NCI-H69 (cell line): Measurements from ENCODE around the gene PTGIS.

Experiments
- DNase-seq: peaks from one replicate; lab custom pipeline; 2025; lab: John Stamatoyannopoulos, UW

PTGIS gene

DNA sequence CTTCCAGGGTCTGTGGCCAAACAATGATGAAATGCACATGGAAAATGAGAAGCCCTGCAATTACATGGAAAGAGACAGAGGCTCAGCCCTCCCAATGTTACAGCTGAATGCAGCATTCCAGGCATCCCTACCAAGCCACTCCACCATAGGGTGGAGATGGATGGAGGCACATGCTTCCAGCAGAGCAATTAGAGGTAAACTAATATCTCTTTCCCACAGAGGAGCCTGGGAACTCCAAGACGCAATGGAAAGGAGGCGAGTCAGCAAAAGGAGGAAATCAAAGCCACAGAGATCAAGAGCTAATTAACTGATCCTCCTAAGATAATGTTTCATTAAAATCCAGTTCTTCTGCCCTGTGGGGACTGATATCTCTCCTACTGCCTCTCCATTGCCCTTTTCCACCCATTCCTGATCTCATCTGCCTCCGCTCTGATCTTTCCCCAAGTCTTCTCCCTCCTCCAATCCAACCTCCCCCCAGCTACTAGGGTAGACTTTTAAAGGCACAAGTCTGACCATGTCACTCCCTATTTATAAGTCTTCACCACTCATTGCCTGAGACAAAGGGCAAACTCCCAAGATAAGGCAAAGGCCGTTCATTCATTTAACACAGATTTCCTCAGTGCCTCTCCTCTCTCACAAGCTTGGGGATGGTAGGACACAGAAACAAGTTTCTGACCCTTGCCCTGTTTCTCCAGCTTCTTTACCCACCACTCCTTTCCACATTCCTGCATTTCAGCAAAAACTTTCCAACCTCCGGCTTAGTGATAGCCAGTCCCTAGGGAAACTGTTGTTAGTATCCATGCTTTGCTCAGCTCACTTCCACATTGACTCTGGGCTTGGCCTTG is 71.2 kb downstream of the PTGIS start:
- peak; percentile 47 for DNase-seq

GRCh38 chr20:49496043-49496442 is 71.9 kb downstream of the PTGIS start:
- DNase-seq, result no peak

DNA sequence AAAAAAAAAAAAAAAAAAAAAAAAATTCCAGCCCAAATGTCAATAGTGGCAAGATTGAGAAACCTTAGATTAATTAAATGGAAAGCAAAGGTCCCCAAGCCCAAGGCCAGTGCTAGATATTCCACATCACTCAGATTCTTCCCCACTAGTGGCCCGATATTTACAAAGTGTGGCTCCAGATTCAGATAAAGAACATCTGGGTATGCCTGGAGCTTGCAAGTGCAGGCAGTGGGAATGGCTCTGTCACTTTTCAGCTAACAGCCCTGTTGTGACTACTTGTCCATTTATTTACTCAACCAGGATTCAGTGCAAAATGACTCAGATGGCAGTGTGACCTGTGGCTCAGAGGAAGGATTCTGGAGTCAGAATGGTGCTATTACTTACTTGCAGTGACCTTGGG is 77.2 kb downstream of the PTGIS start:
- DNase-seq, result no peak

DNA sequence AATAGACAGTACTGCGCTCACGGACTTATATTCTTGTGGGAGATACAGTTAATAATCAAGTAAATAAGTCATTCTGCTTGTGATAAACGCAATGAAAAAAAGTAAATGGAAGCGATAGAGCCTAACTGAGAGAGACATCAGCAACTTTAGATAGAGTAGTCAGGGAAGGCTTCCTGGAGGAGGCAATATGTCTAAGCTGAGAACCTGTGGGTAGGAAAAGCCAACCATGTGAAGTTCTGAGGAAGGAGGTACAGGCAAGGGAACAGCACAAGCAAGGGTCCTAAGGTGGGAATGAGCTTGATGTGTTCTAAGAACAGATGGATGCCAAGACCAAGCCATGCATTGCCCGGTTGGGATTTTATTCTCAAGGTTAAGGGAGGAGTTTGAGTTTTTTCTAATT is 78.2 kb downstream of the PTGIS start:
- DNase-seq, result no peak

- DNase-seq, result no peak
Measured at GRCh38 chr20:49486064-49486463, 81.9 kb downstream of the PTGIS start.

DNA sequence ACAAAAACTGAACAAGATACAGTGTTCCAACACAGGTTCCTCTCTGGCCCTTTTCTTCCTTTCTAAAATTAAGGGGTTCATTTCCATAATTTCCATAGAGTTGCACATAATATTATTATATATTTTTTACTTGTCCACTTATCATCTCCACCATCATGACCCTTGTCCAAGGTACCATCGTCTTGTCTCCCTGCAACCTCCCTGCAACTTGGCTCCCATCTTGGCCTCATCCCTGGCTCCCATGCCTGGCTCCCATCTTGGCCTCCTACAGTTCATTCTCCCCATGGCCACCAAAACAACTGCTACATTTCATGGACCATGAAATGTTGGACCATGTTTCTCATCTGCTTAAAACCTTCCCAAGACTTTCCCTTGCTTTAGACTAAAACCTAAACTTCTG is 82.4 kb downstream of the PTGIS start:
- DNase-seq, result no peak

- DNase-seq, result peak; percentile 83
Measured at GRCh38 chr20:49484180-49485140, 83.5 kb downstream of the PTGIS start.

GRCh38 chr20:49483696-49484123 is 84.2 kb downstream of the PTGIS start:
- peak; percentile 35 for DNase-seq

DNA sequence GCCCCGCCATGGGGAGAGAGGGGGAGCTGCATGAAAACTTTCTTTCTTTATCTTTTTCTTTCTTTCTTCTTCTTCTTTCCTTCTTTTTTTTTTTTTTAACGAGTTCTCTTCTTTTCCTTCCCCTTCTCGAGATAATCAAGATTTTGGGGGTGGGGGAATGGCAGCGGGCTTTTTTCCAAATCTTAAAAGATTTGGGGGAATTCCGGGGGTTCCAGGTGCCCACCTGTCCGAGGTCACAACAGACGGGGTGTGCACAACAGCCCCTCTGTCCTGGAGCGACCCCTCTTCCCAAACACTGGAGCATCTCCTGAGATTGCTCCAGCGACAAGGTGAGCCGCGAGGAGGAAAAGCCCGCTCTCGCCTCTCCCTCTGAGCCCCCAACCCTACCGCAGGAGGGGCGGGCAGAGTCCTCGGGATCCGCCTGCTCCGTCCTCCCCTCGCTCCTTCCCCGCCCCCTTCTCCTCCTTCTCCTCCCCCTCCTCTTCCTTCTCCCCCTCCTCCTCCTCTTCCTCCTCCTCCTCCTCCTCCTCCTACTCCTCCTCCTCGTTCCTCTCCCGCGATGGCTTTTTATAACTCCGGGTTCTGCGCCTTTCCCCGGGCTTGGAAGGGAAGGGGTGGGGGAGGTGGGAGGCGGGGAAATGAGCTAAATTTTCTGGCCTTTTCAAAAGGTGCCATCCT is 84.8 kb downstream of the PTGIS start:
- DNase-seq, result peak; percentile 34

- DNase-seq, result no peak
Measured at GRCh38 chr20:49482621-49483017, 85.3 kb downstream of the PTGIS start, which contains the start of gene KCNB1. TSS of gene KCNB1 (minus strand) at chr20:49482668. CDS start at chr20:49482480, 188 bp downstream.

GRCh38 chr20:49482173-49482572 is 85.8 kb downstream of the PTGIS start:
- no peak for DNase-seq

- no peak for DNase-seq
Measured at GRCh38 chr20:49481116-49481515, 86.8 kb downstream of the PTGIS start.

DNA sequence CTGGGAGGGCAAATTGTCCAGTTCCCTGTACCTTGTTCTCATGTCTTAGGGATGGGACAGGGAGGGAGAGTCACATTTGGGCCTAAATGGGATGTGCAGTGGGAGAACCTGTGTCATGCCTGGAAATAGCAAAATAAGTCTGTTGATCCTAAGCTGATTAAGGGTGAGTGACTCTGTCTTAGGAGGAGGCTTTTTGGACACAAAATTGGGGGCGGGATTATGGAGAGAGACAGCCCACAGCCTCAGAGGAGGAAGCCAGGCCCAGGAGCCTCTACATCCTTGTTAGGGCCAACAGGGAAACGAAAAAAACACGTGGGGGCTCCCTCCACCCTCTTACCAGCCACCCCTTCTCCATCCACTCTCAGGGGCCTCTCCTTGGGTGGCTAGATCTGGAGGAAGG is 87.7 kb downstream of the PTGIS start:
- peak; percentile 30 for DNase-seq

GRCh38 chr20:49479785-49480184 is 88.2 kb downstream of the PTGIS start:
- DNase-seq, result peak; percentile 90

DNA sequence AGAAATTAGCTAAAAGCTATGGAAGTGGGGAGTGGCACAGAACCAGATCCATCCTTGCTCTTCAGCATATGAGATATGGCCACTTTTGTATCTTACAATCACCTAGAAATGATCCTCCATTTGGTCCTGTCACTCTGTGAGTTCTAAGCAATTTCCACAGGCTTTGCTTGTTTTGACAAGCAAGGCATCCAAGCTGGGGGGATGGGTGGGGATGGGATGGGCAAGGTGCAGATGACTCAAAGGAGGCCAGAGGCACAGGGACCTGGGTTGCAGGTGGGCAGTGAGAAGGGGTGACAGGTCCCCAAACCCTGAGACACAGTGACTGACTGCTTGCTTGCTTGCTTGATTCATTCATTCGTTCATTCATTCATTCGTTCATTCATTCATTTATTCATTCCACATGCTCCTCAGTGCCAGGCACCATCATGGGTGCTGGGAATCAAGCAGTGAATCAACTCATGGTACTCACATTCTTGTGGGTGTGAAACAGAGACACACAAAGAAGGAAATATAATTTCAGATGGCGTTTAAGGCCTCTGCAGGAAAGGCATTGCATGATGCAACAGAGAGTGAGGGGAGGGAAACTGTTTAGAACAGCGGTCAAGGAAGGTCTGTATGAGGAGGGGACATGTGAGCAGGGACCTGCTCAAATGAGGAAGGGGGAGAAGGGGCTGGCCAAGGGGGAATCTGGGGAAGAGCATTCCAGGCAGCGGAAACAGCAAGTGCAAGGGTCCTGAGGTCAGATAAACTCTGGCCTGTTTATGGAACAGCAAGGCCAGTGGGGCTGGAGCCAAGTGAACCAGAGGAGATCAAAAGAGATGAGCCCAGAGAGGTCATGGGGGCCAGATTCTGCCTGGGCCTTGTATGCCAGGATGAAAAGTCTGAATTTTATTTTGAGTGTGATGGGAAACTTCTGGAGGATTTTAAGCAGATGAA is 88.9 kb downstream of the PTGIS start:
- peak; percentile 9 for DNase-seq

DNA sequence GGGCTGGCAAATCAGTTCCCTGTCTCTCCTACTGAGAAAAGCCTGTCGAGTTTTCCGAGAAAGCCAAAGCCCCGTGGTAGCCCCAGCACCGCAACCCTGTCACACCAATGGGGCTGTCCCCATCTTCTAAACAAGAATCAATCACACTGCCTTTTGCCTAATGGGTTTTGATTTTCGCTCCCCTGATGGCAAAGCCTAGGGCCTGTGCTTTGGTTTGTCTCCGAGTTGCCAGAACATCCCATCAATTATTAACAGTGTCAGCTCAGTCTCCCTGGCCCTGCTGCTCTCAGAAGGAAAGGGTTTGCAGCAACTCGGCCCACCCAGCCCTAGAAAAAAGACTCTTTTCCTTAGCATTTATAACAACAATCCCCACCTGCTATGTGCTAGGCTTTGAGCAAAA is 89.7 kb downstream of the PTGIS start:
- DNase-seq, result no peak

- DNase-seq, result peak; percentile 6
Measured at GRCh38 chr20:49477200-49477599, 90.7 kb downstream of the PTGIS start.

DNA sequence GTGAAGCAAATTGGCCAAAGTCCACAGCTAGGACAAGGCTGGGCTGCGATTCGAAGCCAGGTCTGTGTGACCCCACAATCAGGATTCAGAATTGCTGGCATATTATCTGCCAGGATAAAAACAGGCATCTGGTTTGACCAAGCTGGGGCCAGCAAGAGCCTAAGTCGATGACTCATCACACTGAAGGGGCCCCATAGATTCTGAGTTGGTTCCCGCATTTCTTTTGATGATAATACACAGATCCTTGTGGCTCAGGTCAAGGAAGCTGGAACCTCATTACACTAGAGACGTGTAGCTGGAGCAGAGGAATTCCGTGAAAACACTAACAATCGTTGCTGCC is 92.0 kb downstream of the PTGIS start:
- DNase-seq, result no peak

DNA sequence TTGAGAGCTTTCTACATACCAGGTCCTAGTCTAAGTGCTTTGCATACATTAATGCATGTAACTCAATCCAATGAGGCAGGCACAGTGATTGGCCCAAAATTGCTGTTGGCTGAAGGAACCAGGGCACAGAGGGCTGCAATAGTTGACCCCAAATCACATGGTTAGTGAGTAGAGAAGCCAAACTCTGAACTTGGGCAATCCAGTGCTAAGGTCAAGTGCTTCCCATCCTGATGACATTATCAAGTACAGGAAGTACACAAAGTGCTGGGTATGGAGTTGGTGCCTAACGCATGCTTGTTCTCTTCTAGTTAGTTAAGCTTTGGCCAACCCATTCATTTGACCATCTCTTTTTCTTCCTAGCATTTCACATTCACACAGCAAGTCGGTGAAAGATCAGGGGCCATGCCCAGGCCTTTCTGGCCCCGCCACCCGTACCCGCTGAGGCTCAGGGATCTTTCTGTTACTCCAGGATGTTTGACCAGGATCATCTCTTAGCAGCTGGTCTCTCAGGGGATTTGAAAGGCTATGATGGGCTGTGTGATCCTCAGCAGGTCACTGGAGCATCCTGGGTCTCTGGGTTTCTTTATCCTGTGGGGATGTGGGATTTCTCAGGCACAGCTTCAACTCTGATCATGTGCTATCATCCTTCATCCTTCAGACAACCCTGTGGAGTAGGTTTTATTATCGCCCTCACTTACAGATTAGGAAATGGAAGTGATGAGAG is 92.5 kb downstream of the PTGIS start:
- no peak for DNase-seq

- no peak for DNase-seq
Measured at GRCh38 chr20:49471397-49471796, 96.5 kb downstream of the PTGIS start.
